Urothelium cell line (cell line): ENCODE results near the gene GALNT14.
A peak's percentile ranks its signal among the peaks of the same experiment; 100 is the strongest.
"Not testable (repeated sequence)": the region's sequence is repeated elsewhere in the genome, so short reads cannot be mapped to it uniquely, and the experiment has no call there.

ENCODE experiments used
- DNase-seq: peaks from one replicate; pipeline ENCODE4 v3.0.0; 2011; ENCODE audit warnings: low spot score, mixed read lengths
- FAIRE-seq: peaks from 2 replicates; lab custom pipeline; 2011; peaks lifted over from hg19 to GRCh38; lab: Jason Lieb, UNC

Gene GALNT14

GRCh38 chr2:30912056-30912455 is 226.2 kb downstream of the GALNT14 start:
- FAIRE-seq (no peak), DNase-seq (no peak)

GRCh38 chr2:30911327-30911726 is 226.9 kb downstream of the GALNT14 start:
- no peak for FAIRE-seq
- DNase-seq = no peak

GRCh38 chr2:30910686-30911085 is 227.6 kb downstream of the GALNT14 start:
- FAIRE-seq (peak; percentile 9), DNase-seq (no peak)

GRCh38 chr2:30904437-30904836 is 233.8 kb downstream of the GALNT14 start:
- not testable (repeated sequence) for FAIRE-seq, DNase-seq

GRCh38 chr2:30903326-30903725 is 234.9 kb downstream of the GALNT14 start:
- DNase-seq = no peak
- FAIRE-seq = no peak

- FAIRE-seq (no peak), DNase-seq (no peak)
Measured at GRCh38 chr2:30900381-30900780, 237.9 kb downstream of the GALNT14 start.

- no peak for DNase-seq
- no peak for FAIRE-seq
Measured at GRCh38 chr2:30899516-30900054, 238.7 kb downstream of the GALNT14 start.

- no peak for DNase-seq
- no peak for FAIRE-seq
Measured at GRCh38 chr2:30897539-30897938, 240.7 kb downstream of the GALNT14 start.

GRCh38 chr2:30894498-30895119 is 243.6 kb downstream of the GALNT14 start:
- FAIRE-seq (no peak), DNase-seq (no peak)

GRCh38 chr2:30888852-30889409 is 249.3 kb downstream of the GALNT14 start:
- FAIRE-seq (no peak), DNase-seq (no peak)

GRCh38 chr2:30886080-30886479 is 252.2 kb downstream of the GALNT14 start:
- no peak for FAIRE-seq
- no peak for DNase-seq

GRCh38 chr2:30883822-30884221 is 254.4 kb downstream of the GALNT14 start:
- no peak for DNase-seq
- FAIRE-seq = no peak

GRCh38 chr2:30883184-30883583 is 255.1 kb downstream of the GALNT14 start:
- no peak for FAIRE-seq
- DNase-seq = no peak

GRCh38 chr2:30880516-30880915 is 257.7 kb downstream of the GALNT14 start:
- no peak for DNase-seq
- no peak for FAIRE-seq

GRCh38 chr2:30877833-30878232 is 260.4 kb downstream of the GALNT14 start:
- no peak for DNase-seq
- FAIRE-seq = no peak

- FAIRE-seq (no peak), DNase-seq (no peak)
Measured at GRCh38 chr2:30872797-30873196, 265.4 kb downstream of the GALNT14 start.

GRCh38 chr2:30871980-30872789 is 266.1 kb downstream of the GALNT14 start:
- no peak for DNase-seq
- no peak for FAIRE-seq

GRCh38 chr2:30871440-30871839 is 266.8 kb downstream of the GALNT14 start:
- DNase-seq (no peak), FAIRE-seq (no peak)

GRCh38 chr2:30869988-30870387 is 268.3 kb downstream of the GALNT14 start:
- FAIRE-seq = no peak
- no peak for DNase-seq

- DNase-seq = no peak
- FAIRE-seq = no peak
Measured at GRCh38 chr2:30867385-30867784, 270.9 kb downstream of the GALNT14 start.

GRCh38 chr2:30866974-30867373 is 271.3 kb downstream of the GALNT14 start:
- FAIRE-seq (no peak), DNase-seq (peak; percentile 2)
